Measurements from ENCODE around the gene TUBGCP2. TPM values are rescaled to one million over a fixed set of nuclear protein-coding genes. Genes with fewer than 3 reads are reported as not detected.
A peak's percentile ranks its signal among the peaks of the same experiment; 100 is the strongest.

TUBGCP2 gene, protein sequence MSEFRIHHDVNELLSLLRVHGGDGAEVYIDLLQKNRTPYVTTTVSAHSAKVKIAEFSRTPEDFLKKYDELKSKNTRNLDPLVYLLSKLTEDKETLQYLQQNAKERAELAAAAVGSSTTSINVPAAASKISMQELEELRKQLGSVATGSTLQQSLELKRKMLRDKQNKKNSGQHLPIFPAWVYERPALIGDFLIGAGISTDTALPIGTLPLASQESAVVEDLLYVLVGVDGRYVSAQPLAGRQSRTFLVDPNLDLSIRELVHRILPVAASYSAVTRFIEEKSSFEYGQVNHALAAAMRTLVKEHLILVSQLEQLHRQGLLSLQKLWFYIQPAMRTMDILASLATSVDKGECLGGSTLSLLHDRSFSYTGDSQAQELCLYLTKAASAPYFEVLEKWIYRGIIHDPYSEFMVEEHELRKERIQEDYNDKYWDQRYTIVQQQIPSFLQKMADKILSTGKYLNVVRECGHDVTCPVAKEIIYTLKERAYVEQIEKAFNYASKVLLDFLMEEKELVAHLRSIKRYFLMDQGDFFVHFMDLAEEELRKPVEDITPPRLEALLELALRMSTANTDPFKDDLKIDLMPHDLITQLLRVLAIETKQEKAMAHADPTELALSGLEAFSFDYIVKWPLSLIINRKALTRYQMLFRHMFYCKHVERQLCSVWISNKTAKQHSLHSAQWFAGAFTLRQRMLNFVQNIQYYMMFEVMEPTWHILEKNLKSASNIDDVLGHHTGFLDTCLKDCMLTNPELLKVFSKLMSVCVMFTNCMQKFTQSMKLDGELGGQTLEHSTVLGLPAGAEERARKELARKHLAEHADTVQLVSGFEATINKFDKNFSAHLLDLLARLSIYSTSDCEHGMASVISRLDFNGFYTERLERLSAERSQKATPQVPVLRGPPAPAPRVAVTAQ
- 57.9 and 58.6 TPM in 2 replicates for total RNA-seq (ENCODE audit: low replicate concordance)
- long read RNA-seq, full-length matches to known transcripts: 53 of 82 reads
- long read RNA-seq, partial matches to known transcripts: 19 of 82 reads
- long read RNA-seq, other reads (novel, unspliced or antisense): 10 of 82 reads

GRCh38 chr10:133308421-133309099, at the start of gene TUBGCP2, which contains the start of gene ZNF511:
Gene TUBGCP2 (minus strand): TSS chr10:133308872. CDS start chr10:133302941, 5,931 bp downstream.
Gene ZNF511 (plus strand): TSS chr10:133308914. CDS start chr10:133308944, 30 bp downstream.
- Mint-ChIP-seq H3K4me3 (peak within 1 kb of the TSS; percentile 100), H3K4me1 (ENCODE audit: unreplicated experiment) (peaks cover 19% of the 10 kb centered on the region), H3K36me3 (peaks cover 7% of the 10 kb centered on the region), H3K27me3 (peaks cover 5% of the 10 kb centered on the region), H3K27ac (peak within 1 kb of the TSS; percentile 100), H3K9me3 (no peaks in the 10 kb centered on the region)
- TF ChIP-seq, protein P1, sequence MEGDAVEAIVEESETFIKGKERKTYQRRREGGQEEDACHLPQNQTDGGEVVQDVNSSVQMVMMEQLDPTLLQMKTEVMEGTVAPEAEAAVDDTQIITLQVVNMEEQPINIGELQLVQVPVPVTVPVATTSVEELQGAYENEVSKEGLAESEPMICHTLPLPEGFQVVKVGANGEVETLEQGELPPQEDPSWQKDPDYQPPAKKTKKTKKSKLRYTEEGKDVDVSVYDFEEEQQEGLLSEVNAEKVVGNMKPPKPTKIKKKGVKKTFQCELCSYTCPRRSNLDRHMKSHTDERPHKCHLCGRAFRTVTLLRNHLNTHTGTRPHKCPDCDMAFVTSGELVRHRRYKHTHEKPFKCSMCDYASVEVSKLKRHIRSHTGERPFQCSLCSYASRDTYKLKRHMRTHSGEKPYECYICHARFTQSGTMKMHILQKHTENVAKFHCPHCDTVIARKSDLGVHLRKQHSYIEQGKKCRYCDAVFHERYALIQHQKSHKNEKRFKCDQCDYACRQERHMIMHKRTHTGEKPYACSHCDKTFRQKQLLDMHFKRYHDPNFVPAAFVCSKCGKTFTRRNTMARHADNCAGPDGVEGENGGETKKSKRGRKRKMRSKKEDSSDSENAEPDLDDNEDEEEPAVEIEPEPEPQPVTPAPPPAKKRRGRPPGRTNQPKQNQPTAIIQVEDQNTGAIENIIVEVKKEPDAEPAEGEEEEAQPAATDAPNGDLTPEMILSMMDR (conservative IDR thresholded peaks at IDR 0.05): no peak
- DNase-seq (ENCODE audit: extremely low spot score, unreplicated experiment): peak; percentile 92

DNA sequence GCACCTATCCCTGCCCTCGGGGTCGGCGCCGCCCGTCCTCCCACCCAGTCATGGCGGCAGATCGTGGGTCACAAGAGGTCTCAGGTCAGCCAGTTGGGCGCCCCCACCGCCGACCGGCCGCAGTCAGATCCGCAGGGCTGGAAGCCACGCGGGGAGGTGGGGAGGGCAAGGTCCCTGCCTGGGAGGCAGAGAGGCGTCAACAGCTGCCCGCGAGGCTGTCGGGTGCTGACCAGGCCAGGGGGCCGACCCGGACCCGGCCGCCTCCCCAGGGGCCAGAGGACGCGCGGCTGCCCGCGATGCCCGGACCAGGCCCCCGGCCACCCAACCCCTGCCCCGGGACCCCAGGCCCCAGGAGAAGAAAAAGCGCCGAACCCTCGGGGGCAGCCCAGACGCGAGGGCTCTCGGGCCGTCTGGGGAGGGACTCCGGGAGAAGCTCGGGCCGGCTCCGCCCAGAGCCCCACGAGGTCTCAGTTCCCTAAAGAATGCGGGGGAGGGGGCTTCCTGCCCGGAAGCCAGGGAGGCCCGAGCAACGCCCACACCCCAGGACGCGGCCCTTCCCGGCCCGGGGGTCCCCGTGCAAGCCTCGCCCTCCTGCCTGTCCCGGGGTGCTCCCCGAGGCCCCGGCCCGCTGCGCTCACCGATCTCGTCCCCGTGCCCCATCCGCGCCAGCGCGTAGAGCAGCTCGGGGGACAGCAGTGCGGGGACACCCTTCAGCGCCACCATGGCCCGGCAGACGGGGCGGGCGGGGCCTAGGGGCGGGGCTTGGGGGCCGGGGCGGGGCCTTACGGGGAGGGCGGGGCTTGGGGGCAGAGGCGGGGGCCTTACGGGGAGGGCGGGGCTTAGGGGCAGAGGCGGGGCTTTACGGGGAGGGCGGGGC, 48.9 kb upstream of the TUBGCP2 start, which contains the start of gene FUOM:
Gene FUOM, minus strand, starts transcription at position 735 of the 877 bp plus-strand sequence. Its CDS starts 12 bp downstream, at position 723.
- peaks cover 10% of the 10 kb centered on the region for H3K36me3 Mint-ChIP-seq
- no peaks in the 10 kb centered on the region for H3K9me3 Mint-ChIP-seq
- H3K27ac Mint-ChIP-seq: no peak within 1 kb of the TSS
- H3K4me3 Mint-ChIP-seq: peak within 1 kb of the TSS; percentile 82
- H3K27me3 Mint-ChIP-seq: no peaks in the 10 kb centered on the region
- H3K4me1 Mint-ChIP-seq (ENCODE audit: unreplicated experiment): peaks cover 10% of the 10 kb centered on the region
- TF ChIP-seq, protein P1 (conservative IDR thresholded peaks at IDR 0.05): no peak
- DNase-seq (ENCODE audit: extremely low spot score, unreplicated experiment): no peak

- Mint-ChIP-seq H3K36me3 (peaks cover 4% of the 10 kb centered on the region), H3K27me3 (no peaks in the 10 kb centered on the region), H3K9me3 (no peaks in the 10 kb centered on the region), H3K27ac (no peak overlapping the region), H3K4me3 (peak overlapping the region; percentile 82), H3K4me1 (ENCODE audit: unreplicated experiment) (peaks cover 10% of the 10 kb centered on the region)
- TF ChIP-seq, protein P1 (conservative IDR thresholded peaks at IDR 0.05): no peak
- DNase-seq (ENCODE audit: extremely low spot score, unreplicated experiment): no peak
Observed at GRCh38 chr10:133356549-133357284, 48.0 kb upstream of the TUBGCP2 start.

GRCh38 chr10:133355991-133356390, 47.3 kb upstream of the TUBGCP2 start:
- DNase-seq (ENCODE audit: extremely low spot score, unreplicated experiment): no peak
- H3K4me3 Mint-ChIP-seq: peak overlapping the region; percentile 54
- TF ChIP-seq, protein P1 (conservative IDR thresholded peaks at IDR 0.05): no peak

More at GRCh38 chr10:133355991-133356390, 47.3 kb upstream of the TUBGCP2 start:
- Mint-ChIP-seq H3K27me3 (no peaks in the 10 kb centered on the region), H3K9me3 (no peaks in the 10 kb centered on the region), H3K36me3 (no peaks in the 10 kb centered on the region), H3K27ac (no peak overlapping the region), H3K4me1 (ENCODE audit: unreplicated experiment) (peaks cover 10% of the 10 kb centered on the region)
